ENCODE data around the gene PRDM4.

GRCh38 chr12:107684990-107685359, 76.0 kb downstream of the PRDM4 start:
- TF ChIP-seq CTCF (IDR thresholded peaks at IDR 0.05), result no peak
- no peak for TF ChIP-seq EP300 (IDR thresholded peaks at IDR 0.05)
- TF ChIP-seq POLR2A (IDR thresholded peaks at IDR 0.05; ENCODE audit: low read depth), result no peak
- TF ChIP-seq POLR2AphosphoS5 (IDR thresholded peaks at IDR 0.05), result no peak
